Neural progenitor cell (in vitro differentiated cells): ENCODE data around the gene RNF11. TPM values are rescaled to one million over a fixed set of nuclear protein-coding genes. Genes with fewer than 3 reads are reported as not detected.

Source experiments
- DNase-seq: peaks from one replicate; pipeline ENCODE4 v3.0.0-alpha.2; 2016; ENCODE audit warnings: low spot score
- H2AFZ ChIP-seq: fragments of 200-600 bp; sonication (generic); replicated peaks from 2 replicates; pipeline ENCODE4 v1.6.1; 2016; ENCODE audit warnings: antibody characterized with exemption
- H3F3A ChIP-seq: fragments of 200-600 bp; sonication (generic); 2 replicates; pipeline ENCODE4 v1.6.1; 2016; ENCODE audit warnings: antibody characterized with exemption, low read depth
- H3K27ac ChIP-seq: fragments of 200-600 bp; sonication (generic); 2 replicates; pipeline ENCODE4 v1.5.1; 2016; ENCODE audit warnings: mild to moderate bottlenecking
- H3K27me3 ChIP-seq: fragments of 200-600 bp; sonication (generic); 2 replicates; pipeline ENCODE4 v1.6.1; 2016; ENCODE audit warnings: mild to moderate bottlenecking, moderate library complexity
- H3K36me3 ChIP-seq: fragments of 200-600 bp; sonication (generic); 2 replicates; pipeline ENCODE4 v1.5.1; 2016
- H3K4me1 ChIP-seq: fragments of 200-600 bp; sonication (generic); 2 replicates; pipeline ENCODE4 v1.6.1; 2016; ENCODE audit warnings: mixed run types
- H3K4me2 ChIP-seq: fragments of 200-600 bp; sonication (generic); 2 replicates; pipeline ENCODE4 v1.6.1; 2016
- H3K4me3 ChIP-seq: fragments of 200-600 bp; sonication (generic); 2 replicates; pipeline ENCODE4 v1.5.1; 2016
- H3K79me2 ChIP-seq: fragments of 200-600 bp; sonication (generic); 2 replicates; pipeline ENCODE4 v1.6.1; 2016; ENCODE audit warnings: low read depth
- H3K9ac ChIP-seq: fragments of 200-600 bp; sonication (generic); 2 replicates; pipeline ENCODE4 v1.6.1; 2016
- H3K9me3 ChIP-seq: fragments of 200-600 bp; sonication (generic); 2 replicates; pipeline ENCODE4 v1.5.1; 2016; ENCODE audit warnings: low read depth
- H4K20me1 ChIP-seq: fragments of 200-600 bp; sonication (generic); 2 replicates; pipeline ENCODE4 v1.6.1; 2016; ENCODE audit warnings: low read depth
- H3K27ac Mint-ChIP-seq: 3 replicates; pipeline ENCODE4 v1.8.0; 2021; ENCODE audit warnings: mixed read lengths
- H3K27me3 Mint-ChIP-seq: 2 replicates; pipeline ENCODE4 v1.8.0; 2022; ENCODE audit warnings: low read depth, mild to moderate bottlenecking, inconsistent platforms, moderate library complexity, mixed read lengths; ENCODE audit not compliant: insufficient read depth
- H3K36me3 Mint-ChIP-seq: 3 replicates; pipeline ENCODE4 v1.8.0; 2021; ENCODE audit warnings: mixed read lengths
- H3K4me1 Mint-ChIP-seq: 3 replicates; pipeline ENCODE4 v1.8.0; 2021; ENCODE audit warnings: mixed read lengths
- H3K4me3 Mint-ChIP-seq: 3 replicates; pipeline ENCODE4 v1.8.0; 2021; ENCODE audit warnings: mild to moderate bottlenecking, moderate library complexity, mixed read lengths
- H3K9me3 Mint-ChIP-seq: 3 replicates; pipeline ENCODE4 v1.8.0; 2020; ENCODE audit warnings: mixed read lengths
- EZH2 ChIP-seq: fragments of 200-600 bp; sonication (generic); IDR thresholded peaks from 2 replicates; pipeline ENCODE4 v1.6.1; 2017; ENCODE audit warnings: antibody characterized with exemption, mild to moderate bottlenecking, moderate library complexity
- EZH2phosphoT487 ChIP-seq: fragments of 200-600 bp; sonication (generic); IDR thresholded peaks from 2 replicates; pipeline ENCODE4 v1.6.1; 2017; ENCODE audit warnings: antibody characterized with exemption
- total RNA-seq: library from RNA; depleted of rRNA; stranded (reverse); fragments of >200 nt; gene quantifications from 2 replicates; pipeline ENCODE4 v1.2.3, GENCODE V29; 2015; ENCODE audit warnings: low replicate concordance
- TF ChIP-seq, protein P1 (sequence below): fragments of 200-600 bp; sonication (generic); IDR thresholded peaks from 2 replicates; pipeline ENCODE4 v1.5.1; 2017; ENCODE audit warnings: antibody characterized with exemption, mild to moderate bottlenecking

RNF11 gene
- total RNA-seq, 1 donor from 2014 or later = 108 TPM

DNA sequence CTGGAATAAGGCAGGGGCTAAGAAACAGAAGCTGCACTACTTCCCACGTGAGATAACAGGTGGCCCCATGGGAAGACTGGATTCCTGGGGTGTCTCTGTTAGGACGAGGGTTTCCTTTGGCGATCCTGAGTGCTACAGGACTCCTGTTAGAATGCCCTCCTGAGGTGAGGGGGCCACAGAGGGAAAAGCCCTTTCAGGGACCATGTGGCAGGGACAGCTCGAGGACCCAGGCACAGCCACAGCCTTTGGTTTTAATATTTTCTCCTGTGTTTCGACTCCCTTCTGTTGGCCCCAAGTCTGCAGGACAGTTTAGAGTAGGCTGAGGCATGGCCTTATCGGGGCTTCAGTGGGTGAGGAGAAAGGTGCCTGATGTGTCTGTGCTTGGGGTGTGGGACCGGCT is 81.7 kb downstream of the RNF11 start:
- no peak overlapping the region for H3K9ac ChIP-seq
- H3F3A ChIP-seq = no peaks in the 10 kb centered on the region
- H3K4me1 ChIP-seq = peaks cover 7% of the 10 kb centered on the region
- no peaks in the 10 kb centered on the region for H3K9me3 ChIP-seq
- H3K4me3 Mint-ChIP-seq = no peak overlapping the region
- H3K4me2 ChIP-seq = no peak overlapping the region
- no peaks in the 10 kb centered on the region for H3K36me3 Mint-ChIP-seq
- H3K4me3 ChIP-seq = no peak overlapping the region
- H3K79me2 ChIP-seq = no peaks in the 10 kb centered on the region
- TF ChIP-seq EZH2phosphoT487 = no peak
- TF ChIP-seq, protein P1, sequence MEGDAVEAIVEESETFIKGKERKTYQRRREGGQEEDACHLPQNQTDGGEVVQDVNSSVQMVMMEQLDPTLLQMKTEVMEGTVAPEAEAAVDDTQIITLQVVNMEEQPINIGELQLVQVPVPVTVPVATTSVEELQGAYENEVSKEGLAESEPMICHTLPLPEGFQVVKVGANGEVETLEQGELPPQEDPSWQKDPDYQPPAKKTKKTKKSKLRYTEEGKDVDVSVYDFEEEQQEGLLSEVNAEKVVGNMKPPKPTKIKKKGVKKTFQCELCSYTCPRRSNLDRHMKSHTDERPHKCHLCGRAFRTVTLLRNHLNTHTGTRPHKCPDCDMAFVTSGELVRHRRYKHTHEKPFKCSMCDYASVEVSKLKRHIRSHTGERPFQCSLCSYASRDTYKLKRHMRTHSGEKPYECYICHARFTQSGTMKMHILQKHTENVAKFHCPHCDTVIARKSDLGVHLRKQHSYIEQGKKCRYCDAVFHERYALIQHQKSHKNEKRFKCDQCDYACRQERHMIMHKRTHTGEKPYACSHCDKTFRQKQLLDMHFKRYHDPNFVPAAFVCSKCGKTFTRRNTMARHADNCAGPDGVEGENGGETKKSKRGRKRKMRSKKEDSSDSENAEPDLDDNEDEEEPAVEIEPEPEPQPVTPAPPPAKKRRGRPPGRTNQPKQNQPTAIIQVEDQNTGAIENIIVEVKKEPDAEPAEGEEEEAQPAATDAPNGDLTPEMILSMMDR = no peak
- DNase-seq = no peak
- no peaks in the 10 kb centered on the region for H3K27me3 ChIP-seq
- H3K9me3 Mint-ChIP-seq = no peaks in the 10 kb centered on the region
- H3K36me3 ChIP-seq = no peaks in the 10 kb centered on the region
- no peaks in the 10 kb centered on the region for H4K20me1 ChIP-seq
- no peak overlapping the region for H3K27ac ChIP-seq
- peaks cover 5% of the 10 kb centered on the region for H3K27me3 Mint-ChIP-seq
- H3K27ac Mint-ChIP-seq = no peak overlapping the region
- peaks cover 14% of the 10 kb centered on the region for H3K4me1 Mint-ChIP-seq
- no peak overlapping the region for H2AFZ ChIP-seq

DNA sequence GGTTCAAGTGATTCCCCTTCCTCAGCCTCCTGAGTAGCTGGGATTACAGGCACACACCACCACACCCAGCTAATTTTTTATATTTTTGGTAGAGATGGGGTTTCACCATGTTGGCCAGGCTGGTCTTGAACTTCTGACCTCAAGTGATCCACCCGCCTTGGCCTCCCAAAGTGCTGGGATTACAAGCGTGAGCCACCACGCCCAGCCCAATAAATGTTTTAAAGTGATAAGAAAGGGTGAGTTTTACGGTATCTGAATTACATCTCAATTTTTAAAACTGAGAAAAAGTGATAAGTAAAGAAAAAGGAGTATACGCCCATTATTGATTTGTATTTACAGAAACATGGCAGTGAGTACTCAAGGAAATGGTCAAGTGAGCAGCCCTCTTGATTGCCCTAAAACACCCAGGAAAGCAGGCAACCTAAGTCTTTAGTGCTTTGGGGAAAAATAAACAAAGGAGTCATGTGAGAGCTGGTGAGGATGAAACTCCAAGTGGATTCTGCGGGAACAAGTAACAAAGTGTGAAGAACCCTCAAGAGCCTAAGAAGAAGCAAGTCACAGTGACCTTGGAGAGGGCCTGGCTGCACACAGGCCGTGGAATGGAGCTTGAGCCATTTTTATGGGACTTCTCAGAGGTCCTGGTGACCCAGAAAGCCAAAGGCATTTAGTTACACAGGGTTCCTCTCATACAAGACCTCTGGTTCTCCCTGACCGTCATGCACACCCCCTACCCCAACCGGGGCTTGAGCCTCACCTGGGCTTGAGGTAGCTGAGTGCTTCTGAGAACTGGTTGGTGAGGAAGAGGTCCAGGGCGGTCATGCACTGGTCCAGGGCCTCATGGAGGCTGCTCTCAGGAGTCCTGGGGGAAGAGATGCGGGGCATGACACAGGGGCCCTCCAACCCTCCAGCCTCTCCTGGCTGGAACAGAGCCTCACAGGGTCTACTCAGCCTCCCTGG is 85.2 kb downstream of the RNF11 start:
- H3K27ac Mint-ChIP-seq = no peak overlapping the region
- no peaks in the 10 kb centered on the region for H3K36me3 ChIP-seq

GRCh38 chr1:51321924-51322280 is 85.8 kb downstream of the RNF11 start:
- Histone ChIP-seq H3K4me2 (no peak overlapping the region), H3K79me2 (no peaks in the 10 kb centered on the region), H2AFZ (no peak overlapping the region), H4K20me1 (no peaks in the 10 kb centered on the region), H3K9me3 (no peaks in the 10 kb centered on the region), H3K9ac (no peak overlapping the region), H3K27me3 (no peaks in the 10 kb centered on the region), H3K4me1 (peaks cover 5% of the 10 kb centered on the region), H3K4me3 (no peak overlapping the region), H3F3A (no peaks in the 10 kb centered on the region), H3K27ac (no peak overlapping the region), H3K36me3 (no peaks in the 10 kb centered on the region)
- Mint-ChIP-seq H3K4me3 (no peak overlapping the region), H3K27ac (no peak overlapping the region), H3K9me3 (no peaks in the 10 kb centered on the region), H3K4me1 (peaks cover 5% of the 10 kb centered on the region), H3K36me3 (no peaks in the 10 kb centered on the region), H3K27me3 (peaks cover 6% of the 10 kb centered on the region)
- no peak for DNase-seq
- TF ChIP-seq EZH2 (no peak), EZH2phosphoT487 (no peak)
- TF ChIP-seq, protein P1 = no peak

More for the DNA sequence above, 85.2 kb downstream of the RNF11 start:
- Histone ChIP-seq H2AFZ (no peak overlapping the region), H3K79me2 (no peaks in the 10 kb centered on the region), H3K9me3 (no peaks in the 10 kb centered on the region), H3K4me2 (no peak overlapping the region), H3K4me3 (no peak overlapping the region), H3K27ac (no peak overlapping the region), H4K20me1 (no peaks in the 10 kb centered on the region), H3K27me3 (no peaks in the 10 kb centered on the region), H3F3A (no peaks in the 10 kb centered on the region), H3K9ac (no peak overlapping the region), H3K4me1 (peaks cover 7% of the 10 kb centered on the region)
- no peaks in the 10 kb centered on the region for H3K36me3 Mint-ChIP-seq
- peaks cover 8% of the 10 kb centered on the region for H3K4me1 Mint-ChIP-seq
- no peak for DNase-seq
- no peaks in the 10 kb centered on the region for H3K9me3 Mint-ChIP-seq
- peaks cover 8% of the 10 kb centered on the region for H3K27me3 Mint-ChIP-seq
- TF ChIP-seq EZH2phosphoT487 = no peak
- TF ChIP-seq, protein P1 = no peak
- TF ChIP-seq EZH2 = no peak
- no peak overlapping the region for H3K4me3 Mint-ChIP-seq
